ENCODE data around the gene PARD3B. TPM values are rescaled to one million over a fixed set of nuclear protein-coding genes. Genes with fewer than 3 reads are reported as not detected.

PARD3B gene, protein sequence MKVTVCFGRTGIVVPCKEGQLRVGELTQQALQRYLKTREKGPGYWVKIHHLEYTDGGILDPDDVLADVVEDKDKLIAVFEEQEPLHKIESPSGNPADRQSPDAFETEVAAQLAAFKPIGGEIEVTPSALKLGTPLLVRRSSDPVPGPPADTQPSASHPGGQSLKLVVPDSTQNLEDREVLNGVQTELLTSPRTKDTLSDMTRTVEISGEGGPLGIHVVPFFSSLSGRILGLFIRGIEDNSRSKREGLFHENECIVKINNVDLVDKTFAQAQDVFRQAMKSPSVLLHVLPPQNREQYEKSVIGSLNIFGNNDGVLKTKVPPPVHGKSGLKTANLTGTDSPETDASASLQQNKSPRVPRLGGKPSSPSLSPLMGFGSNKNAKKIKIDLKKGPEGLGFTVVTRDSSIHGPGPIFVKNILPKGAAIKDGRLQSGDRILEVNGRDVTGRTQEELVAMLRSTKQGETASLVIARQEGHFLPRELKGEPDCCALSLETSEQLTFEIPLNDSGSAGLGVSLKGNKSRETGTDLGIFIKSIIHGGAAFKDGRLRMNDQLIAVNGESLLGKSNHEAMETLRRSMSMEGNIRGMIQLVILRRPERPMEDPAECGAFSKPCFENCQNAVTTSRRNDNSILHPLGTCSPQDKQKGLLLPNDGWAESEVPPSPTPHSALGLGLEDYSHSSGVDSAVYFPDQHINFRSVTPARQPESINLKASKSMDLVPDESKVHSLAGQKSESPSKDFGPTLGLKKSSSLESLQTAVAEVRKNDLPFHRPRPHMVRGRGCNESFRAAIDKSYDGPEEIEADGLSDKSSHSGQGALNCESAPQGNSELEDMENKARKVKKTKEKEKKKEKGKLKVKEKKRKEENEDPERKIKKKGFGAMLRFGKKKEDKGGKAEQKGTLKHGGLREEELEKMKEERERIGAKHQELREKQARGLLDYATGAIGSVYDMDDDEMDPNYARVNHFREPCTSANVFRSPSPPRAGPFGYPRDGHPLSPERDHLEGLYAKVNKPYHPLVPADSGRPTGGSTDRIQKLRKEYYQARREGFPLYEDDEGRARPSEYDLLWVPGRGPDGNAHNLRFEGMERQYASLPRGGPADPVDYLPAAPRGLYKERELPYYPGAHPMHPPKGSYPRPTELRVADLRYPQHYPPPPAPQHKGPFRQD (N-terminal part only)
- total RNA-seq, result 2.0 and 5.5 TPM in 2 replicates

DNA sequence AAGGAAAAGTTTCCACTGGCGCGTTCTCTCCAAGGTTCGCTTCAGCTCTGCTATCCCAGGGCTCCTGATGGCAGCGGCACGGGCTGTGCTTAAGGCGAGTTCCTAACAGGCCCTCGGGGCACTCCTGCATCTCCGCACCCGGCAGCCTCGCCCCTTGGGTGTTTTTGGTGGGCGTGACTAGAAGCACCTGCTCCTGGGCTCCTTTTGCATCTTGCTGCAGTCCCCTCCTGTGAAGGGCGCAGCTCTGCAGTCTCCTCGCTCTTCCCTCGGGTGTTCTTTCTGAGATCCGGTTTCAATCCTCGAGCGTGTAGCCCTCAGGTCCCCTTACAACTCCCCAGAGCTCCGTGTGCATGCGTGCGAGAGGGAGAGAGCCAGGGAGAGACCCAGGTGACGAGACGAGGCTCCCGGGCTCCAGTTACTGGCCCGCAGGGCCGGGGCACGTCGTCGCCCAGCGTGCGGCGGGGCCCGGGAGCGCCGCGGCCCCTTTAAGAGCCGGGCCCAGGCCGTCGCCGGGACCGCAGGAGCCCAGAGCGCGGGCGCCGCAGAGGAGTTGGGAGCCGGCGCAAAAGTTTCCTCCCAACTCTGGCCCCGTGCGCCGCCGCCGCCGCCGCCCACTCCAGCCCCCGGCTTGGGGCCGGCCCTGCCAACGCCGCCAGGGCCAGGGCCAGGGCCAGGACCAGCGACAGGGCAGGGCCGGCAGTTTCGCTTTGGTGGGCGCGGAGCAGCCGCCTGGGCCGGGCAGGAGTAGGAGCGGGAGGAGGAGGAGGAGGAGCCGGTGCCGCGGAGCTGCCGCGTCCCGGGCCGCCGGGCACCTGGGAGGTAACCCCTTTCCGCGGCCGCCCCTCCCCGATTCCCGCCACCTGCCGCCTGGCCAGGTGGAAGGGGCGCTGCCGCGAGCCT, at the start of gene PARD3B:
Gene PARD3B (plus strand): TSS at position 515 of the 900 bp plus-strand sequence. CDS start 525 bp downstream, outside the sequence.

All from mesangial cell (primary cell).